Subcutaneous abdominal adipose tissue (tissue), 5 donors: ENCODE measurements around the gene PROS1.
"Not testable (repeated sequence)": the region's sequence is repeated elsewhere in the genome, so short reads cannot be mapped to it uniquely, and the experiment has no call there.

Experiments
- H3K27ac ChIP-seq: one replicate; pipeline ENCODE4 v1.7.0; 2013; ENCODE audit warnings: low read depth, mild to moderate bottlenecking, inconsistent platforms, low read length, moderate library complexity
- H3K27me3 ChIP-seq, 5 donors: one replicate each; pipeline ENCODE4 v1.7.0; 2013; ENCODE audit warnings: low read length in 5 of 5, inconsistent platforms in 1 of 5; ENCODE audit not compliant: control insufficient read depth in 5 of 5, insufficient read depth in 4 of 5
- H3K36me3 ChIP-seq, 5 donors: one replicate each; pipeline ENCODE4 v1.7.0; 2013; ENCODE audit warnings: low read length in 5 of 5; ENCODE audit not compliant: control insufficient read depth in 5 of 5, insufficient read depth in 5 of 5
- H3K4me1 ChIP-seq, 5 donors: one replicate each; pipeline ENCODE4 v1.7.0; 2013; ENCODE audit warnings: low read length in 5 of 5, mild to moderate bottlenecking in 3 of 5, moderate library complexity in 1 of 5; ENCODE audit not compliant: control insufficient read depth in 5 of 5, insufficient read depth in 5 of 5
- H3K4me3 ChIP-seq, 5 donors: one replicate each; pipeline ENCODE4 v1.7.0; 2013; ENCODE audit warnings: low read length in 5 of 5, low read depth in 1 of 5
- H3K9ac ChIP-seq, 5 donors: one replicate each; pipeline ENCODE4 v1.7.0; 2013; ENCODE audit warnings: low read length in 5 of 5, mild to moderate bottlenecking in 4 of 5, moderate library complexity in 3 of 5
- H3K9me3 ChIP-seq, 5 donors: one replicate each; pipeline ENCODE4 v1.7.0; 2013; ENCODE audit warnings: low read length in 5 of 5; ENCODE audit not compliant: control insufficient read depth in 5 of 5
- donor health status: healthy.
- donor health status: healthy.
- donor health status: healthy.
- donor health status: healthy.
- donor health status: healthy.

PROS1 gene

GRCh38 chr3:93981649-93982048 is 8.0 kb upstream of the PROS1 start:
- H3K4me1 ChIP-seq = peaks cover 3 to 14% (median 9%) of the 10 kb centered on the region in 5 donors
- H3K27ac ChIP-seq = no peak overlapping the region
- no peaks in the 10 kb centered on the region for H3K27me3 ChIP-seq
- H3K4me3 ChIP-seq = no peak overlapping the region
- H3K9ac ChIP-seq = no peak overlapping the region
- H3K36me3 ChIP-seq = no peaks in the 10 kb centered on the region
- H3K9me3 ChIP-seq = no peaks in the 10 kb centered on the region

- Histone ChIP-seq H3K9ac (peak within 1 kb of the TSS; percentile 6 to 96 (median 80)), H3K27me3 (no peaks in the 10 kb centered on the region), H3K4me3 (peak within 1 kb of the TSS; percentile 72 to 93 (median 89)), H3K27ac (peak within 1 kb of the TSS; percentile 87), H3K4me1 (peaks cover 3 to 14% (median 9%) of the 10 kb centered on the region in 5 donors), H3K36me3 (no peaks in the 10 kb centered on the region), H3K9me3 (no peaks in the 10 kb centered on the region)
Measured at GRCh38 chr3:93979850-93980676, 6.4 kb upstream of the PROS1 start, which contains the start of gene ARL13B. Gene ARL13B, plus strand, starts transcription at chr3:93980155. Its CDS starts 269 bp downstream, at chr3:93980424.

GRCh38 chr3:93969997-93970396 is 3.7 kb downstream of the PROS1 start:
- Histone ChIP-seq H3K9me3 (no peaks in the 10 kb centered on the region), H3K4me1 (peaks cover 3 to 16% (median 11%) of the 10 kb centered on the region in 5 donors), H3K27ac (no peak overlapping the region), H3K4me3 (no peak overlapping the region), H3K9ac (no peak overlapping the region), H3K27me3 (no peaks in the 10 kb centered on the region), H3K36me3 (no peaks in the 10 kb centered on the region)

GRCh38 chr3:93969443-93969842 is 4.3 kb downstream of the PROS1 start:
- peaks cover 3 to 16% (median 11%) of the 10 kb centered on the region in 5 donors for H3K4me1 ChIP-seq
- no peak overlapping the region for H3K27ac ChIP-seq
- no peaks in the 10 kb centered on the region for H3K9me3 ChIP-seq
- no peaks in the 10 kb centered on the region for H3K27me3 ChIP-seq
- H3K9ac ChIP-seq = no peak overlapping the region
- no peak overlapping the region for H3K4me3 ChIP-seq
- no peaks in the 10 kb centered on the region for H3K36me3 ChIP-seq

- not testable (repeated sequence) for H3K27ac ChIP-seq, H3K36me3 ChIP-seq, H3K4me3 ChIP-seq, H3K9me3 ChIP-seq, H3K9ac ChIP-seq, H3K27me3 ChIP-seq
- H3K4me1 ChIP-seq = peaks cover 0 to 10% (median 0%) of the 10 kb centered on the region in 5 donors
Measured at GRCh38 chr3:93965106-93965505, 8.6 kb downstream of the PROS1 start.

GRCh38 chr3:93962798-93963197 is 10.9 kb downstream of the PROS1 start:
- Histone ChIP-seq H3K9ac (no peak overlapping the region), H3K4me1 (peaks cover 0 to 10% (median 0%) of the 10 kb centered on the region in 5 donors), H3K36me3 (no peaks in the 10 kb centered on the region), H3K9me3 (no peaks in the 10 kb centered on the region), H3K27ac (no peak overlapping the region), H3K27me3 (no peaks in the 10 kb centered on the region), H3K4me3 (no peak overlapping the region)

GRCh38 chr3:93961489-93961888 is 12.2 kb downstream of the PROS1 start:
- peaks cover 0 to 10% (median 0%) of the 10 kb centered on the region in 5 donors for H3K4me1 ChIP-seq
- no peak overlapping the region for H3K27ac ChIP-seq
- no peaks in the 10 kb centered on the region for H3K9me3 ChIP-seq
- H3K36me3 ChIP-seq = no peaks in the 10 kb centered on the region
- H3K27me3 ChIP-seq = no peaks in the 10 kb centered on the region
- no peak overlapping the region for H3K4me3 ChIP-seq
- H3K9ac ChIP-seq = no peak overlapping the region

- H3K9me3 ChIP-seq = no peaks in the 10 kb centered on the region
- H3K4me3 ChIP-seq = no peak overlapping the region
- H3K27me3 ChIP-seq = no peaks in the 10 kb centered on the region
- H3K27ac ChIP-seq = no peak overlapping the region
- no peak overlapping the region for H3K9ac ChIP-seq
- no peaks in the 10 kb centered on the region for H3K36me3 ChIP-seq
- H3K4me1 ChIP-seq = peaks cover 0 to 10% (median 0%) of the 10 kb centered on the region in 5 donors
Measured at GRCh38 chr3:93961026-93961425, 12.7 kb downstream of the PROS1 start.

GRCh38 chr3:93949958-93950357 is 23.7 kb downstream of the PROS1 start:
- H3K36me3 ChIP-seq = not testable (repeated sequence)

GRCh38 chr3:93937485-93937884 is 36.2 kb downstream of the PROS1 start:
- H3K9me3 ChIP-seq, H3K36me3 ChIP-seq, H3K4me1 ChIP-seq, H3K9ac ChIP-seq, H3K27ac ChIP-seq, H3K4me3 ChIP-seq, H3K27me3 ChIP-seq: not testable (repeated sequence)

More at GRCh38 chr3:93949958-93950357, 23.7 kb downstream of the PROS1 start:
- not testable (repeated sequence) for H3K4me1 ChIP-seq, H3K4me3 ChIP-seq, H3K27ac ChIP-seq, H3K9ac ChIP-seq, H3K9me3 ChIP-seq, H3K27me3 ChIP-seq
